ENCODE results near the gene HK2.

DNA sequence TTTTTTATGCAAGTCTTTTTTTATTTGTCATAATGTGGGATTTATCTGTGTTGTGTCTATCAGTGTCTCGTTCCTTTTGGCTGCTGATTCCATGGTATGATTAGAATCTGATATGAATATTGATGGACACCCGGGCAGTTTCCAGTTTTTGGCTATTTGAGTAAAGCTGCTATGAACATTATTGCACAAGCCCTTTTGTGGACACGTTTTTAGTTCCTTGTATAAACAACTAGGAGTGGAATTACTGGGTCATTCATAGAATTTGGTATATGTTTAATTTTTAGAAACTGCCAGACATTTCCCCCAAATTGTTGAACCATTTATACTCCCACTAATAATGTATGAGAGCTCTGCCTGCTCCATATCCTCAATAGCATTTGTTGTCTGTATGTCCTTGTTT is 26.6 kb downstream of the HK2 start:
- TF ChIP-seq, protein P1, sequence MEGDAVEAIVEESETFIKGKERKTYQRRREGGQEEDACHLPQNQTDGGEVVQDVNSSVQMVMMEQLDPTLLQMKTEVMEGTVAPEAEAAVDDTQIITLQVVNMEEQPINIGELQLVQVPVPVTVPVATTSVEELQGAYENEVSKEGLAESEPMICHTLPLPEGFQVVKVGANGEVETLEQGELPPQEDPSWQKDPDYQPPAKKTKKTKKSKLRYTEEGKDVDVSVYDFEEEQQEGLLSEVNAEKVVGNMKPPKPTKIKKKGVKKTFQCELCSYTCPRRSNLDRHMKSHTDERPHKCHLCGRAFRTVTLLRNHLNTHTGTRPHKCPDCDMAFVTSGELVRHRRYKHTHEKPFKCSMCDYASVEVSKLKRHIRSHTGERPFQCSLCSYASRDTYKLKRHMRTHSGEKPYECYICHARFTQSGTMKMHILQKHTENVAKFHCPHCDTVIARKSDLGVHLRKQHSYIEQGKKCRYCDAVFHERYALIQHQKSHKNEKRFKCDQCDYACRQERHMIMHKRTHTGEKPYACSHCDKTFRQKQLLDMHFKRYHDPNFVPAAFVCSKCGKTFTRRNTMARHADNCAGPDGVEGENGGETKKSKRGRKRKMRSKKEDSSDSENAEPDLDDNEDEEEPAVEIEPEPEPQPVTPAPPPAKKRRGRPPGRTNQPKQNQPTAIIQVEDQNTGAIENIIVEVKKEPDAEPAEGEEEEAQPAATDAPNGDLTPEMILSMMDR (IDR thresholded peaks at IDR 0.05) = no peak
- no peak for TF ChIP-seq POLR2AphosphoS5 (IDR thresholded peaks at IDR 0.05)
